CD4-positive, alpha-beta T cell treated with Interleukin-12 subunit alpha and Interleukin-12 subunit beta, for 1 hour (primary cell): ENCODE data around the gene XXYLT1.
"Not testable (repeated sequence)": the region's sequence is repeated elsewhere in the genome, so short reads cannot be mapped to it uniquely, and the experiment has no call there.

Experiments used
- DNase-seq: peaks from one replicate; pipeline ENCODE4 v3.0.0-alpha.2; 2020

Gene XXYLT1

GRCh38 chr3:195204360-195205163 is 66.4 kb downstream of the XXYLT1 start:
- DNase-seq = no peak

- DNase-seq = peak; percentile 10
These were observed 67.4 kb downstream of the XXYLT1 start for GRCh38 chr3:195203606-195204005.

GRCh38 chr3:195201295-195201694 is 69.7 kb downstream of the XXYLT1 start:
- DNase-seq = no peak

GRCh38 chr3:195200010-195200822 is 70.7 kb downstream of the XXYLT1 start:
- no peak for DNase-seq

GRCh38 chr3:195198426-195199346 is 72.3 kb downstream of the XXYLT1 start:
- DNase-seq = no peak

- no peak for DNase-seq
These were observed 73.1 kb downstream of the XXYLT1 start for GRCh38 chr3:195197765-195198425.

- DNase-seq = no peak
These were observed 74.7 kb downstream of the XXYLT1 start for GRCh38 chr3:195196266-195196665.

- no peak for DNase-seq
These were observed 75.4 kb downstream of the XXYLT1 start for GRCh38 chr3:195195321-195196209.

GRCh38 chr3:195194559-195195206 is 76.3 kb downstream of the XXYLT1 start:
- no peak for DNase-seq

GRCh38 chr3:195191580-195191979 is 79.4 kb downstream of the XXYLT1 start:
- DNase-seq = no peak

GRCh38 chr3:195189821-195190220 is 81.1 kb downstream of the XXYLT1 start:
- DNase-seq = no peak

- DNase-seq = no peak
These were observed 82.5 kb downstream of the XXYLT1 start for GRCh38 chr3:195188426-195188927.

GRCh38 chr3:195187609-195188425 is 83.1 kb downstream of the XXYLT1 start:
- DNase-seq = no peak

- not testable (repeated sequence) for DNase-seq
These were observed 84.3 kb downstream of the XXYLT1 start for GRCh38 chr3:195186710-195187047.

GRCh38 chr3:195186041-195186709 is 84.8 kb downstream of the XXYLT1 start:
- no peak for DNase-seq

GRCh38 chr3:195185583-195185982 is 85.4 kb downstream of the XXYLT1 start:
- DNase-seq = no peak

- no peak for DNase-seq
These were observed 86.1 kb downstream of the XXYLT1 start for GRCh38 chr3:195184716-195185421.

GRCh38 chr3:195183071-195183776 is 87.7 kb downstream of the XXYLT1 start:
- DNase-seq = peak; percentile 15
